ENCODE data around the gene CSMD2. TPM values are rescaled to one million over a fixed set of nuclear protein-coding genes. Genes with fewer than 3 reads are reported as not detected.

The CSMD2 gene
- total RNA-seq, 1 experiment from 2014 or later = 2.8 TPM

- Histone ChIP-seq H3K27ac (ENCODE audit: low read depth, low read length, poor library complexity, severe bottlenecking) (no peak overlapping the region), H3K4me1 (ENCODE audit: insufficient read depth, low read length, poor library complexity, severe bottlenecking) (no peaks in the 10 kb centered on the region), H3K9me3 (ENCODE audit: low read depth, low read length, poor library complexity, severe bottlenecking) (no peaks in the 10 kb centered on the region), H3K4me3 (ENCODE audit: low read depth, low read length, poor library complexity, severe bottlenecking) (no peak overlapping the region), H3K27me3 (replicated peaks; ENCODE audit: insufficient read depth, low read depth, low read length, poor library complexity) (no peaks in the 10 kb centered on the region), H3K36me3 (ENCODE audit: insufficient read depth, low read length, poor library complexity, severe bottlenecking) (no peaks in the 10 kb centered on the region)
- intact Hi-C loops (cut with micrococcal nuclease; ENCODE audit: unreplicated experiment) = no loop called here
- ChIA-PET POLR2A (ENCODE audit: low non-redundant PET) (no interaction called here), CTCF (interaction anchor here (1.6 kb wide), 1 partner anchor 16 kb away, joined by 6 read pairs; no protein-coding TSS in a partner anchor)
- DNase-seq (ENCODE audit: low spot score) = peak; percentile 38
- TF ChIP-seq EZH2 (IDR thresholded peaks at IDR 0.05; ENCODE audit: borderline replicate concordance, low read depth, low read length, poor library complexity, severe bottlenecking) = no peak
- TF ChIP-seq, protein P1, sequence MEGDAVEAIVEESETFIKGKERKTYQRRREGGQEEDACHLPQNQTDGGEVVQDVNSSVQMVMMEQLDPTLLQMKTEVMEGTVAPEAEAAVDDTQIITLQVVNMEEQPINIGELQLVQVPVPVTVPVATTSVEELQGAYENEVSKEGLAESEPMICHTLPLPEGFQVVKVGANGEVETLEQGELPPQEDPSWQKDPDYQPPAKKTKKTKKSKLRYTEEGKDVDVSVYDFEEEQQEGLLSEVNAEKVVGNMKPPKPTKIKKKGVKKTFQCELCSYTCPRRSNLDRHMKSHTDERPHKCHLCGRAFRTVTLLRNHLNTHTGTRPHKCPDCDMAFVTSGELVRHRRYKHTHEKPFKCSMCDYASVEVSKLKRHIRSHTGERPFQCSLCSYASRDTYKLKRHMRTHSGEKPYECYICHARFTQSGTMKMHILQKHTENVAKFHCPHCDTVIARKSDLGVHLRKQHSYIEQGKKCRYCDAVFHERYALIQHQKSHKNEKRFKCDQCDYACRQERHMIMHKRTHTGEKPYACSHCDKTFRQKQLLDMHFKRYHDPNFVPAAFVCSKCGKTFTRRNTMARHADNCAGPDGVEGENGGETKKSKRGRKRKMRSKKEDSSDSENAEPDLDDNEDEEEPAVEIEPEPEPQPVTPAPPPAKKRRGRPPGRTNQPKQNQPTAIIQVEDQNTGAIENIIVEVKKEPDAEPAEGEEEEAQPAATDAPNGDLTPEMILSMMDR (conservative IDR thresholded peaks at IDR 0.05; ENCODE audit: low read depth, low read length) = peak; percentile 83
- no TSS peak for BruUV-seq (replicated peaks)
These were observed 150.9 kb downstream of the CSMD2 start for GRCh38 chr1:34013958-34014737.

DNA sequence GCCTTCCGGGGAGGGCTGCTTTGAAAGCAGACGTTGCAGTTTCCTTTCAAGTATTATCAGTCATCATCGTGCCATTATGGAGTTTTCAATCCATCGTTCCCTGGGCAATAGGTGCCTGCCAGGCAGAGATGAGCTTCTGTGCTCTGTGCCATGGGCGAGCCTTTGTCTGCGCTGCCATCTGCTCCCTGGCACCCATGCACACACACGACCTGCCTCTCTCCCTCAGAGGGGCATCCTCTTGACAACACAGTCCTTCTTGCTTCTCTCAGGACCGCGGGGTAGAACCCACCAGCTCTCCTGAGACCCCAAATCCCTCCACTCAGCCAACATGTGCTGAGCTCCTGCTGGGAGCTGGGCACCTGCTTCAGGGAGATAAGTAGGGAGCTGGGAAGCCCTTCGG lies 151.9 kb downstream of the CSMD2 start:
- CTCF ChIA-PET = interaction anchor here (1.6 kb wide), 1 partner anchor 17 kb away, joined by 6 read pairs; no protein-coding TSS in a partner anchor
- Histone ChIP-seq H3K4me1 (ENCODE audit: insufficient read depth, low read length, poor library complexity, severe bottlenecking) (no peaks in the 10 kb centered on the region), H3K27ac (ENCODE audit: low read depth, low read length, poor library complexity, severe bottlenecking) (no peak overlapping the region), H3K36me3 (ENCODE audit: insufficient read depth, low read length, poor library complexity, severe bottlenecking) (no peaks in the 10 kb centered on the region), H3K4me3 (ENCODE audit: low read depth, low read length, poor library complexity, severe bottlenecking) (no peak overlapping the region), H3K27me3 (replicated peaks; ENCODE audit: insufficient read depth, low read depth, low read length, poor library complexity) (no peaks in the 10 kb centered on the region), H3K9me3 (ENCODE audit: low read depth, low read length, poor library complexity, severe bottlenecking) (no peaks in the 10 kb centered on the region)
- TF ChIP-seq, protein P1 (conservative IDR thresholded peaks at IDR 0.05; ENCODE audit: low read depth, low read length) = no peak
- no peak for TF ChIP-seq EZH2 (IDR thresholded peaks at IDR 0.05; ENCODE audit: borderline replicate concordance, low read depth, low read length, poor library complexity, severe bottlenecking)
- intact Hi-C loops (cut with micrococcal nuclease; ENCODE audit: unreplicated experiment) = no loop called here
- no TSS peak for BruUV-seq (replicated peaks)
- POLR2A ChIA-PET (ENCODE audit: low non-redundant PET) = no interaction called here
- no peak for DNase-seq (ENCODE audit: low spot score)

- CTCF ChIA-PET = no interaction called here
- no peak for TF ChIP-seq EZH2 (IDR thresholded peaks at IDR 0.05; ENCODE audit: borderline replicate concordance, low read depth, low read length, poor library complexity, severe bottlenecking)
- TF ChIP-seq, protein P1 (conservative IDR thresholded peaks at IDR 0.05; ENCODE audit: low read depth, low read length) = no peak
- no peak for DNase-seq (ENCODE audit: low spot score)
- intact Hi-C loops (cut with micrococcal nuclease; ENCODE audit: unreplicated experiment) = no loop called here
- Histone ChIP-seq H3K9me3 (ENCODE audit: low read depth, low read length, poor library complexity, severe bottlenecking) (no peaks in the 10 kb centered on the region), H3K27me3 (replicated peaks; ENCODE audit: insufficient read depth, low read depth, low read length, poor library complexity) (no peaks in the 10 kb centered on the region), H3K4me1 (ENCODE audit: insufficient read depth, low read length, poor library complexity, severe bottlenecking) (no peaks in the 10 kb centered on the region), H3K27ac (ENCODE audit: low read depth, low read length, poor library complexity, severe bottlenecking) (no peak overlapping the region), H3K4me3 (ENCODE audit: low read depth, low read length, poor library complexity, severe bottlenecking) (no peak overlapping the region), H3K36me3 (ENCODE audit: insufficient read depth, low read length, poor library complexity, severe bottlenecking) (no peaks in the 10 kb centered on the region)
- POLR2A ChIA-PET (ENCODE audit: low non-redundant PET) = no interaction called here
- no TSS peak for BruUV-seq (replicated peaks)
These were observed 155.6 kb downstream of the CSMD2 start for GRCh38 chr1:34009340-34009985.
